GM20000 (cell line): ENCODE data around the gene UFC1.

Experiments
- DNase-seq: peaks from one replicate; pipeline ENCODE4 v3.0.0; 2012; ENCODE audit warnings: low spot score
- CTCF ChIP-seq: IDR thresholded peaks from 2 replicates; pipeline ENCODE4 v1.5.1; 2012; ENCODE audit warnings: mild to moderate bottlenecking, control low read depth; ENCODE audit errors: extremely low read depth, missing control alignments

The UFC1 gene

GRCh38 chr1:161128591-161129420 is 25.0 kb upstream of the UFC1 start:
- TF ChIP-seq CTCF: no peak
- no peak for DNase-seq

GRCh38 chr1:161130266-161130665 is 23.5 kb upstream of the UFC1 start:
- TF ChIP-seq CTCF: no peak
- DNase-seq: no peak

- TF ChIP-seq CTCF: no peak
- DNase-seq: peak; percentile 49
Observed at GRCh38 chr1:161131523-161132409, 22.0 kb upstream of the UFC1 start.

- TF ChIP-seq CTCF: no peak
- peak; percentile 96 for DNase-seq
Observed at GRCh38 chr1:161132410-161133219, 21.2 kb upstream of the UFC1 start, which contains the start of gene DEDD. Gene DEDD (minus strand): TSS chr1:161132667. CDS start chr1:161124462, 8,205 bp downstream.

GRCh38 chr1:161133220-161133740 is 20.5 kb upstream of the UFC1 start:
- DNase-seq: no peak
- no peak for TF ChIP-seq CTCF

- DNase-seq: no peak
- TF ChIP-seq CTCF: no peak
Observed at GRCh38 chr1:161137881-161138280, 15.9 kb upstream of the UFC1 start.
